ENCODE measurements around the gene RBM6.
"Not testable (repeated sequence)": the region's sequence is repeated elsewhere in the genome, so short reads cannot be mapped to it uniquely, and the experiment has no call there.

RBM6 gene

GRCh38 chr3:49927798-49928197 is 12.2 kb upstream of the RBM6 start:
- Histone ChIP-seq H3K36me3 (peaks cover 0 to 14% (median 7%) of the 10 kb centered on the region in 11 experiments; a peak in 7 of 22 replicates), H3K27me3 (no peaks in the 10 kb centered on the region), H3K9me3 (replicated peaks in 1 of 11) (no peaks in the 10 kb centered on the region; a peak in 1 of 22 replicates), H3K4me2 (peak overlapping the region; percentile 85 to 96 (median 91); a peak in 19 of 22 replicates), H3K4me3 (no peak overlapping the region), H3K27ac (no peak overlapping the region), H4K20me1 (peaks cover 0 to 11% (median 0%) of the 10 kb centered on the region in 11 experiments; a peak in 3 of 22 replicates), H3K9ac (peak overlapping the region in 4 of 11 experiments; percentile 38 to 90 (median 88); a peak in 5 of 22 replicates), H3K4me1 (peaks cover 30 to 39% (median 35%) of the 10 kb centered on the region in 10 experiments)
- no peak for TF ChIP-seq Cebpa-rat (IDR thresholded peaks at IDR 0.05)

GRCh38 chr3:49928481-49929017 is 11.4 kb upstream of the RBM6 start:
- Histone ChIP-seq H3K4me1 (peaks cover 30 to 39% (median 35%) of the 10 kb centered on the region in 10 experiments), H3K9ac (peak overlapping the region; percentile 38 to 92 (median 85); a peak in 19 of 22 replicates), H3K27ac (0 out of 22 replicates have a peak overlapping the region, but pooled peaks of 1 of the 11 experiments have one; percentile 4), H3K4me3 (peak overlapping the region; percentile 73 to 93 (median 86); a peak in 19 of 20 replicates), H3K27me3 (no peaks in the 10 kb centered on the region), H3K4me2 (peak overlapping the region; percentile 85 to 96 (median 91)), H3K36me3 (peaks cover 0 to 12% (median 4%) of the 10 kb centered on the region in 11 experiments; a peak in 7 of 22 replicates), H3K9me3 (replicated peaks in 1 of 11) (no peaks in the 10 kb centered on the region), H4K20me1 (peaks cover 0 to 11% (median 0%) of the 10 kb centered on the region in 11 experiments; a peak in 3 of 22 replicates)
- TF ChIP-seq Cebpa-rat (IDR thresholded peaks at IDR 0.05), result no peak

- H3K4me2 ChIP-seq, result peak within 1 kb of the TSS; percentile 85 to 96 (median 91)
- peaks cover 0 to 11% (median 0%) of the 10 kb centered on the region in 11 experiments; a peak in 3 of 22 replicates for H4K20me1 ChIP-seq
- peak within 1 kb of the TSS; percentile 55 to 84 (median 78); a peak in 21 of 22 replicates for H3K27ac ChIP-seq
- H3K9me3 ChIP-seq (replicated peaks in 1 of 11), result no peaks in the 10 kb centered on the region
- peaks cover 0 to 2% (median 0%) of the 10 kb centered on the region in 11 experiments; a peak in 2 of 22 replicates for H3K36me3 ChIP-seq
- peak within 1 kb of the TSS; percentile 73 to 93 (median 86) for H3K4me3 ChIP-seq
- TF ChIP-seq Cebpa-rat (IDR thresholded peaks at IDR 0.05), result 0 out of 22 replicates have a peak, but pooled peaks of 1 of the 11 experiments have one; percentile 23
- H3K27me3 ChIP-seq, result no peaks in the 10 kb centered on the region
- H3K4me1 ChIP-seq, result peaks cover 30 to 39% (median 35%) of the 10 kb centered on the region in 10 experiments
- peak within 1 kb of the TSS; percentile 78 to 92 (median 86) for H3K9ac ChIP-seq
Measured at GRCh38 chr3:49929291-49930167, 10.4 kb upstream of the RBM6 start, which contains the start of gene MON1A. Gene MON1A (minus strand): TSS chr3:49929811. CDS start chr3:49913346, 16,465 bp downstream.

GRCh38 chr3:49930168-49930690 is 9.7 kb upstream of the RBM6 start:
- Histone ChIP-seq H3K9ac (peak overlapping the region; percentile 78 to 92 (median 86)), H3K4me3 (peak overlapping the region; percentile 73 to 93 (median 86)), H3K4me2 (peak overlapping the region; percentile 85 to 96 (median 91)), H3K27me3 (no peaks in the 10 kb centered on the region), H3K4me1 (peaks cover 30 to 39% (median 35%) of the 10 kb centered on the region in 10 experiments), H4K20me1 (peaks cover 0 to 9% (median 0%) of the 10 kb centered on the region in 11 experiments; a peak in 2 of 22 replicates), H3K36me3 (no peaks in the 10 kb centered on the region), H3K27ac (peak overlapping the region; percentile 55 to 84 (median 78); a peak in 21 of 22 replicates), H3K9me3 (replicated peaks in 1 of 11) (no peaks in the 10 kb centered on the region)
- TF ChIP-seq Cebpa-rat (IDR thresholded peaks at IDR 0.05), result 0 out of 22 replicates have a peak, but pooled peaks of 1 of the 11 experiments have one; percentile 4

- Histone ChIP-seq H3K9me3 (replicated peaks in 1 of 11) (no peaks in the 10 kb centered on the region), H3K9ac (no peak overlapping the region), H3K27ac (0 out of 22 replicates have a peak overlapping the region, but pooled peaks of 1 of the 11 experiments have one; percentile 8), H3K27me3 (no peaks in the 10 kb centered on the region), H3K4me2 (peak overlapping the region in 10 of 11 experiments; percentile 38 to 96 (median 92); a peak in 17 of 22 replicates), H3K4me3 (no peak overlapping the region), H3K4me1 (peaks cover 30 to 39% (median 35%) of the 10 kb centered on the region in 10 experiments), H3K36me3 (no peaks in the 10 kb centered on the region), H4K20me1 (peaks cover 0 to 2% (median 0%) of the 10 kb centered on the region in 11 experiments; a peak in 1 of 22 replicates)
- no peak for TF ChIP-seq Cebpa-rat (IDR thresholded peaks at IDR 0.05)
Measured at GRCh38 chr3:49930922-49931321, 9.0 kb upstream of the RBM6 start.

- not testable (repeated sequence) for H3K4me3 ChIP-seq; H3K36me3 ChIP-seq; H3K9ac ChIP-seq; H4K20me1 ChIP-seq; H3K27ac ChIP-seq; H3K9me3 ChIP-seq (replicated peaks in 1 of 11); H3K27me3 ChIP-seq; H3K4me2 ChIP-seq
- H3K4me1 ChIP-seq, result peaks cover 31 to 39% (median 37%) of the 10 kb centered on the region in 10 experiments
Measured at GRCh38 chr3:49932281-49932680, 7.7 kb upstream of the RBM6 start.

- Histone ChIP-seq H3K9ac (peak overlapping the region in 1 of 11 experiments; percentile 15; a peak in 1 of 22 replicates), H3K4me1 (peaks cover 12 to 26% (median 18%) of the 10 kb centered on the region in 10 experiments), H3K27ac (peak overlapping the region in 1 of 11 experiments; percentile 25; a peak in 3 of 22 replicates), H3K36me3 (peaks cover 0 to 4% (median 0%) of the 10 kb centered on the region in 11 experiments; a peak in 2 of 22 replicates), H3K4me2 (peak overlapping the region in 4 of 11 experiments; percentile 9 to 31 (median 17); a peak in 3 of 22 replicates), H4K20me1 (peaks cover 15 to 21% (median 17%) of the 10 kb centered on the region in 11 experiments; a peak in 21 of 22 replicates), H3K9me3 (replicated peaks in 1 of 11) (no peaks in the 10 kb centered on the region), H3K4me3 (no peak overlapping the region), H3K27me3 (no peaks in the 10 kb centered on the region)
- peak in 1 of 11 experiments; percentile 34; a peak in 2 of 22 replicates for TF ChIP-seq Cebpa-rat (IDR thresholded peaks at IDR 0.05)
Measured at GRCh38 chr3:49937090-49937489, 2.9 kb upstream of the RBM6 start.

GRCh38 chr3:49940667-49941249 is 808 bp downstream of the RBM6 start:
- Histone ChIP-seq H3K4me3 (peak overlapping the region; percentile 68 to 91 (median 81)), H3K4me1 (peaks cover 20 to 41% (median 26%) of the 10 kb centered on the region in 10 experiments), H3K36me3 (peaks cover 6 to 40% (median 31%) of the 10 kb centered on the region in 11 experiments), H3K4me2 (peak overlapping the region; percentile 83 to 99 (median 92)), H4K20me1 (peaks cover 52 to 58% (median 54%) of the 10 kb centered on the region in 11 experiments; a peak in 21 of 22 replicates), H3K9ac (peak overlapping the region; percentile 86 to 96 (median 89)), H3K27me3 (no peaks in the 10 kb centered on the region), H3K27ac (peak overlapping the region; percentile 84 to 96 (median 92)), H3K9me3 (replicated peaks in 1 of 11) (peaks cover 0 to 14% (median 4%) of the 10 kb centered on the region in 11 experiments; a peak in 9 of 22 replicates)
- no peak for TF ChIP-seq Cebpa-rat (IDR thresholded peaks at IDR 0.05)

All from BLaER1 treated with 17β-estradiol and CSF1 and Interleukin-3, amounts not matched to agents 10 nM and 100 nM (cell line).